Keratinocyte (primary cell): Measurements from ENCODE around the gene MUL1. TPM values are rescaled to one million over a fixed set of nuclear protein-coding genes. Genes with fewer than 3 reads are reported as not detected.
"Not testable (repeated sequence)": the region's sequence is repeated elsewhere in the genome, so short reads cannot be mapped to it uniquely, and the experiment has no call there.

Source experiments
- DNase-seq: peaks from one replicate; pipeline ENCODE4 v3.0.0-alpha.2; 2011; ENCODE audit warnings: low read depth, missing footprints, low spot score
- FAIRE-seq: peaks from 2 replicates; lab custom pipeline; 2011; peaks lifted over from hg19 to GRCh38; lab: Jason Lieb, UNC
- H2AFZ ChIP-seq: 2 replicates; pipeline ENCODE4 v1.6.0; 2012; ENCODE audit warnings: low read length, control low read depth, inconsistent platforms; ENCODE audit not compliant: control insufficient read depth
- H3K27ac ChIP-seq: 2 replicates; pipeline ENCODE4 v1.5.1; 2011; ENCODE audit warnings: low read length; ENCODE audit not compliant: control insufficient read depth, insufficient read depth
- H3K27me3 ChIP-seq: 3 replicates; pipeline ENCODE4 v1.6.0; 2011; ENCODE audit warnings: low read length; ENCODE audit not compliant: control insufficient read depth, insufficient read depth; ENCODE audit errors: extremely low read depth
- H3K36me3 ChIP-seq, 2 experiments: 2 replicates in 1 of 2; 3 replicates in 1 of 2; pipeline ENCODE4 v1.5.1; 2011; ENCODE audit warnings: low read length in 2 of 2, mild to moderate bottlenecking in 1 of 2; ENCODE audit not compliant: control insufficient read depth in 2 of 2, insufficient read depth in 2 of 2; ENCODE audit errors: extremely low read depth in 1 of 2
- H3K4me1 ChIP-seq: 3 replicates; pipeline ENCODE4 v1.5.1; 2011; ENCODE audit warnings: low read length; ENCODE audit not compliant: control insufficient read depth, insufficient read depth; ENCODE audit errors: extremely low read depth
- H3K4me2 ChIP-seq: 3 replicates; pipeline ENCODE4 v1.6.0; 2011; ENCODE audit warnings: low read depth, low read length; ENCODE audit not compliant: control insufficient read depth, insufficient read depth; ENCODE audit errors: extremely low read depth
- H3K4me3 ChIP-seq, 3 experiments: fragments of 200-600 bp in 1 of 3; sonication (generic) in 1 of 3; 2 replicates in 2 of 3; 3 replicates in 1 of 3; pipeline ENCODE4 v1.5.1; 2011 to 2016; ENCODE audit warnings: low read length in 3 of 3, mild to moderate bottlenecking in 3 of 3, control low read depth in 2 of 3, inconsistent platforms in 1 of 3, low read depth in 1 of 3, mixed read lengths in 1 of 3, mixed run types in 1 of 3, moderate library complexity in 1 of 3; ENCODE audit not compliant: control insufficient read depth in 2 of 3, insufficient read depth in 2 of 3; ENCODE audit errors: extremely low read depth in 1 of 3
- H3K79me2 ChIP-seq: 2 replicates; pipeline ENCODE4 v1.6.0; 2012; ENCODE audit warnings: low read length; ENCODE audit not compliant: control insufficient read depth, insufficient read depth
- H3K9ac ChIP-seq: 3 replicates; pipeline ENCODE4 v1.6.0; 2011; ENCODE audit warnings: low read length; ENCODE audit not compliant: control insufficient read depth, insufficient read depth; ENCODE audit errors: extremely low read depth
- H3K9me1 ChIP-seq: 3 replicates; pipeline ENCODE4 v1.6.0; 2011; ENCODE audit warnings: low read length; ENCODE audit not compliant: control insufficient read depth, insufficient read depth; ENCODE audit errors: extremely low read depth
- H3K9me3 ChIP-seq: 2 replicates; pipeline ENCODE4 v1.5.1; 2012; ENCODE audit warnings: low read depth, low read length; ENCODE audit not compliant: control insufficient read depth
- H4K20me1 ChIP-seq: 3 replicates; pipeline ENCODE4 v1.6.0; 2011; ENCODE audit warnings: low read length; ENCODE audit not compliant: control insufficient read depth, insufficient read depth; ENCODE audit errors: extremely low read depth
- CTCF ChIP-seq, 3 experiments: IDR thresholded peaks in 1 of 3; conservative IDR thresholded peaks in 1 of 3; optimal IDR thresholded peaks in 1 of 3; 2 replicates in 2 of 3; 3 replicates in 1 of 3; pipeline versions ENCODE3 to v1.5.1; 2011; ENCODE audit warnings: low read length in 3 of 3, mild to moderate bottlenecking in 3 of 3, moderate library complexity in 2 of 3, control low read depth in 1 of 3, inconsistent platforms in 1 of 3; ENCODE audit not compliant: insufficient read depth in 2 of 3; ENCODE audit errors: extremely low read depth in 1 of 3
- EZH2 ChIP-seq: IDR thresholded peaks from one replicate; pipeline ENCODE4 v1.6.1; 2012; ENCODE audit warnings: inconsistent platforms, mild to moderate bottlenecking, low read length, moderate library complexity
- dilution Hi-C: fragments of 300-500 bp; cut with MboI; formaldehyde crosslinking; loops from one replicate; pipeline ENCODE4 v1.7.0; 2020; ENCODE audit warnings: low sequenced_read_pairs; ENCODE audit not compliant: extremely low pct_ligation_motif_present
- polyA plus RNA-seq, 5 experiments: library from polyadenylated mRNA; depleted of rRNA in 3 of 5; stranded (reverse) in 3 of 5; stranded (forward) in 1 of 5; unstranded in 1 of 5; fragments of >200 nt; gene quantifications; 1 replicate in 1 of 5; 2 replicates in 3 of 5; 3 replicates in 1 of 5; pipeline versions ENCODE4 v1.2.1 to v1.2.3, GENCODE V29; 2011 to 2012; ENCODE audit warnings: missing spikeins in 2 of 5, low read depth in 1 of 5, low replicate concordance in 1 of 5

The MUL1 gene
- polyA plus RNA-seq, 1 donor (not counting 4 experiments of a cell fraction or from before 2014, with no cell fraction given): 28.2 TPM

DNA sequence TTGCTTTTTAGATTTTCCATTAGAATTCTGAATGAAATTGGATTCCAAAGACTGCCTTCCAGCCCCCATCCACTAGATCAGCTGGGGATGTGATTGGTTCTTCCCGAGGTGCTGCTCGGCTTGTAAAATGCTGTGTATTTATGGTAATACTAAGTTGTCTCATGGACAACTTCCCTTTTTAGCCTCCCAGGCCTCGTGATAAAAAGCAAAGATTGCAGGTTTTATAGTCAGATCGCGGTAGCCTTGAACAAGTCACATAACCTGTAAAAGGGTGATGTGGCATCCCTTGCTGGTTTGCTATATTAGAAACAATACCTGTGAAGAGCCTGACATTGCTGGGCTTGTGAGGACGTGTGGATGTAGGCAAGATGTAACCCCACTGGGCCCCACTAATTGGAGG is 10.4 kb downstream of the MUL1 start:
- Histone ChIP-seq H4K20me1 (no peaks in the 10 kb centered on the region), H3K4me1 (peaks cover 51% of the 10 kb centered on the region), H3K79me2 (peaks cover 2% of the 10 kb centered on the region), H3K9ac (peak overlapping the region; percentile 4), H3K9me1 (no peaks in the 10 kb centered on the region), H3K4me2 (no peak overlapping the region), H3K9me3 (no peaks in the 10 kb centered on the region), H2AFZ (no peak overlapping the region), H3K27ac (peak overlapping the region; percentile 95), H3K36me3 (peaks cover 23 to 25% of the 10 kb centered on the region in 2 experiments), H3K4me3 (no peak overlapping the region), H3K27me3 (no peaks in the 10 kb centered on the region)
- TF ChIP-seq EZH2 (no peak), CTCF (optimal IDR thresholded peaks at IDR 0.05 in 1 of 3, IDR thresholded peaks at IDR 0.05 in 1 of 3, conservative IDR thresholded peaks at IDR 0.05 in 1 of 3; ENCODE audit: extremely low read depth in 1 of 3, insufficient read depth in 2 of 3, low read length in 3 of 3) (no peak)
- dilution Hi-C loops: no loop called here
- DNase-seq (no peak), FAIRE-seq (peak; percentile 89)

- FAIRE-seq, H4K20me1 ChIP-seq, H3K79me2 ChIP-seq, H3K9me1 ChIP-seq, H3K27me3 ChIP-seq, H3K9me3 ChIP-seq, dilution Hi-C loops, DNase-seq: not testable (repeated sequence)
- peak overlapping the region in 2 of 3 experiments; percentile 13 to 14 for H3K4me3 ChIP-seq
- H3K4me2 ChIP-seq: peak overlapping the region; percentile 68
- H3K36me3 ChIP-seq: peaks cover 20 to 22% of the 10 kb centered on the region in 2 experiments
- H3K4me1 ChIP-seq: peaks cover 51% of the 10 kb centered on the region
- H2AFZ ChIP-seq: peak overlapping the region; percentile 68
- peak overlapping the region; percentile 95 for H3K27ac ChIP-seq
- peak overlapping the region; percentile 74 for H3K9ac ChIP-seq
These were observed 11.1 kb downstream of the MUL1 start for GRCh38 chr1:20496725-20497383.
